GM12892 (cell line): ENCODE data around the gene C1QTNF1.

ENCODE experiments used
- DNase-seq: peaks from one replicate; pipeline ENCODE4 v3.0.0; 2011; ENCODE audit not compliant: insufficient read length
- FAIRE-seq: peaks from 2 replicates; lab custom pipeline; 2011; peaks lifted over from hg19 to GRCh38; lab: Jason Lieb, UNC
- POLR2A ChIP-seq: IDR thresholded peaks from 2 replicates; pipeline ENCODE4 v1.6.1; 2011; ENCODE audit warnings: low read depth, low read length, control low read depth
- POLR2AphosphoS5 ChIP-seq: IDR thresholded peaks from 2 replicates; pipeline ENCODE4 v1.6.1; 2011; ENCODE audit warnings: low read depth, low read length, control low read depth
- TAF1 ChIP-seq: IDR thresholded peaks from 2 replicates; pipeline ENCODE4 v1.6.1; 2011; ENCODE audit warnings: low read depth, mild to moderate bottlenecking, control low read depth, low read length, borderline replicate concordance

C1QTNF1 gene

DNA sequence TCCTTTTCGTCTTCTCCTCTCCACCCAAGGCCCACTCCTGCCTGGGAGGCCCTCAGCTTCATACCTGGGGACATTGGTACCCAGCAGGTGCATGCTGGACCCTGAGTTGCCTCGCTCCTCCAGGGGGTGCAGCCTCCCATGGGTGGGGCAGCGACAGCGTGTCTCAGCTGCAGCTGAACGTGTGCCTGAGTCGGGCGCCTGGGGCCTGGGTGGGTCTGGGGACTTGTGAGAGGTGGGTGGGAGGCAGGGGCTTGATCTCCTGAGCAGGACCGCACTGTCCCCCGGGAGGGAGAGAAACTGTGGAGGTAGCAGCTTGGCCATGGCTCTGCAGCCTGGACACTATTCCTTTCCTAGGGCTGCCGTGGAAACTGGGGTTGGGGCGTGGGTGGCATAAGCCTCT is 25.9 kb downstream of the C1QTNF1 start:
- TF ChIP-seq POLR2A (no peak), TAF1 (no peak), POLR2AphosphoS5 (no peak)
- no peak for FAIRE-seq
- no peak for DNase-seq

DNA sequence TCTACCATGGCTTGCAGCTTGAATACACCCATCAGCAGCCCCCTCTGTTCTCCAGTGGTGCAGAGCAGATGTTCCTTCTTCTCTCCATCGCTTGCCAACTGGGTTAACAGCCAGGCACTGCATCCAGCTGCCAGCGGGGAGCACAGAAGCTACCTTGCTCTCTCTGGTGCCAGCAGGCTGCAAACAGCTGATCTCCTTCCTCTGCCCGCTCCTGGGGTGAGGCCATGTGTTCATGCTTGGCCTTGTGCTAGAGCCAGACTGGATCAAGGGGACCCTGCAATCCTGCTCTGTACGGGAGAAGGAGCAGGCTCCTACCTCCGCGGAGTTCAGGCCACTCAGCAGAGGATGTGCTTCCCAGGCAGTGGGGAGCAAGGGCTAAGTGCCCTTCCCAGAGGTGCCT is 26.6 kb downstream of the C1QTNF1 start:
- DNase-seq (no peak), FAIRE-seq (no peak)
- TF ChIP-seq POLR2A (no peak), TAF1 (no peak), POLR2AphosphoS5 (no peak)

DNA sequence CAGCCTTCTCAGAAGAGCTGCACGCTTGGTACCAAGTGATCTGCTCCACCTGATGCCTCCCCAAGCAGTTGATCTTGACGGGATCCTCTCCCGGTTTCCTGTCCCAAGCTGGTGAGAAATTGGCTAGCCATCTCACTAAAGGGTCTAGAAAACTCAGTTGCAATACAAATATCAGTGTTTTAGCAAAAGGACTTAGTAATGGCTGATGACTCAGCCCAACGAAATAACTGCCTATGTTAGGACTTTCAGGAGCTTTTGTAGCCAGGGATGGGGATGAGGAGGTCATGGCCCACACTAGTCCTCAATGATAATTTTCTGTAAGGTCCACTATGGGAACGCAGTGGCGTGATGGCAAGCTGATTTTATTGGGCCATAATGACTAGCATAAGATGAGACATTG is 27.3 kb downstream of the C1QTNF1 start:
- no peak for DNase-seq
- no peak for FAIRE-seq
- TF ChIP-seq POLR2AphosphoS5 (no peak), TAF1 (no peak), POLR2A (no peak)

DNA sequence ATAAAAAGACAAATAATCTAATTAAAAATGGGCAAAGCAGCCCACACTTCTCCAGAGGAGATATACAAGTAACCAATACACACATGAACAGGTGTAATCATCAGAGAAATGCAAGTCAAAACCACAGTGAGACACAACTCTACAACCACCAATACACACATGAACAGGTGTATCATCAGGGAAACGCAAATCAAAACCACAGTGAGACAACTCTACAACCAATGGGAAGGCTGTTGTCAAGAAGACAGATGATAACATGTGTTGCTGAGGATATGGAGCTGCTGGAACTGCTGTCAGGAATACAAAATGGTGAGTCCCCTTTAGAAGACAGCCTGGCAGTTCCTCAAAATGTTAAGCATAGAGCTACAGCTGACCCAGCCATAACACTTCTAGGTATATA is 28.2 kb downstream of the C1QTNF1 start:
- TF ChIP-seq TAF1, result no peak
- TF ChIP-seq POLR2A, result no peak
- TF ChIP-seq POLR2AphosphoS5, result no peak
- FAIRE-seq, result no peak

DNA sequence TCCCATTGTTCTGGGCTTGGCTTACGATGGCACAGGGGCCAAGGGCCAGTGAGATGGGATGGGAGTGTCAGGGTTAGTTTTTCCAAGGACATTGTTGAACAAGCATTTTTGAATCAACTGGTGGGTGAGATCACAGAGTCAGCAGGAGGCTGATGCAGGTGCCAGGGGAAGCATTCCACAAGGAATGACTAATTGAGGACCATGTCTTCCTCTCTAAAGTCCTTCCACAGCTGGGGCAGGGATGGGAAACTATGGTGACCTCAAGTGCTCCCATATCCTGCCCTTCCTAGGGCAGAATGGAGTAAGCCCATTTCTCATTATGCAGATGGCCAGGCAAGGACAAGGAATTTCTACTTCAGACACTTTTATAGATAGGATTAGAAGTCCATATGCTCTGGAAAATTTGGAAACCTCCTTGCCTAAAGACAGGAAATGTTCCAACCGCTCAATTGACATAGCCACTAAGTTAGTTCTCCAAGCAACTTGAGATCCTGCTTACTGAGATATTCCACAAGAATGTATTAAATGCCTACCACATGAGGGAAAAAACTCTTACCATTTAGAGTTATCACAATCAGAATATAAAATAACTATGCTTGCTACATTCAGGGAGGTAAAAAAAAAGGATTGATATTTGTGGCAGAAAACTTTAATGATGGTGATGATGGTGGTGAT is 29.4 kb downstream of the C1QTNF1 start:
- FAIRE-seq, result no peak
- no peak for DNase-seq
- no peak for TF ChIP-seq POLR2A

More for the DNA sequence above, 28.2 kb downstream of the C1QTNF1 start:
- no peak for DNase-seq

DNA sequence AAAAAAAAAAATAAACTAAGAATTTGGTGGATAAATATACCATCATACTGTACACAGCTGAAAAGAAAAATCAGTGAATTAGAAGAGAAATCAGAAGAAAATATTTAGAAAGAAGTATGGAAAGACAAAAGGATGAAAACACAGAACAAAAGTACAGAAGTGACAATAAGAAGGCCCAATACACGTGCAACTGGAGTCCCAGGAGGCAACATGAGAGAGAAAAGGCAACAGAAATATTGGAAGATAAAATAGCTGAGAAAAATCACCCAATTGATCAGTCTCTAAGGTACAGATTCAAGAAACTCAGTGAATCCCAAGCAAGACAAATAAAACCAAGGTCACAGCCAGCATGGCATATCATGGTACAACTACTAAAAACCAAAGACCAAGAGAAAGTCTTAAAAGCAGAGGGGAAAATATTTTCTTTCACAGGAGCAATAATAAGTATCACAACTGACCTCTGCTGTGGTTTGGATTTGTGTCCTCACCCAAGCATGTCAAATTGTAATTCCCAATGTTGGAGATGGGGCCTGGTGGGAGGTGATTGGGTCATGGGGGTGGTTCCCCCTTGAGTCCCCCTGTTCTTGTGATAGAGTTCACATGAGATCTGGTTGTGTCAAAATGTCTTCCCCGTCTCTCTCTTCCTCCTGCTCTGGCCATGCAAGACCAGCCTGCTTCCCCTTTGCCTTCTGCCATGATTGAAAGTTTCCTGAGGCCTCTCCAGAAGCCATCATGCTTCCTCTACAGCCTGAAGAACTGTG is 30.4 kb downstream of the C1QTNF1 start:
- no peak for TF ChIP-seq TAF1
- TF ChIP-seq POLR2A, result no peak
- TF ChIP-seq POLR2AphosphoS5, result no peak
- DNase-seq (no peak), FAIRE-seq (no peak)

DNA sequence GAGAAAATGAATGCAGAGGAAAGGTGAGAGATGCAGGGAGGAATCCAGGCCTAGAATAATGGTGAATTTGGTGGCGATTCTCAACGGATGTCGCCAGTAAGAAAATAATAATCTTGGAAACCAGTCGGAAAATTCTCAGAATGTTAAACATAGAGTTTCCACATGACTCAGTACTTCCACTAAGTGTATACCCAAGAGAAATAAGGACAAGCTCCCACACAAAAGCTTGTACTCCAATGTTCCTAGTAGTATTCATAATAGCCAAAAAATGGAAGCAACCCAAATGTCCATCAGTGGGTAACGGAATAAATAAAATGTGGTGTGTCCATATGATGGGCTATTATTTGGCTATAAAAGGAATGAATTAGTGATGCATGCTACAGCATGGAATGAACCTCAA is 31.2 kb downstream of the C1QTNF1 start:
- no peak for DNase-seq
- no peak for FAIRE-seq
- TF ChIP-seq POLR2AphosphoS5, result no peak

DNA sequence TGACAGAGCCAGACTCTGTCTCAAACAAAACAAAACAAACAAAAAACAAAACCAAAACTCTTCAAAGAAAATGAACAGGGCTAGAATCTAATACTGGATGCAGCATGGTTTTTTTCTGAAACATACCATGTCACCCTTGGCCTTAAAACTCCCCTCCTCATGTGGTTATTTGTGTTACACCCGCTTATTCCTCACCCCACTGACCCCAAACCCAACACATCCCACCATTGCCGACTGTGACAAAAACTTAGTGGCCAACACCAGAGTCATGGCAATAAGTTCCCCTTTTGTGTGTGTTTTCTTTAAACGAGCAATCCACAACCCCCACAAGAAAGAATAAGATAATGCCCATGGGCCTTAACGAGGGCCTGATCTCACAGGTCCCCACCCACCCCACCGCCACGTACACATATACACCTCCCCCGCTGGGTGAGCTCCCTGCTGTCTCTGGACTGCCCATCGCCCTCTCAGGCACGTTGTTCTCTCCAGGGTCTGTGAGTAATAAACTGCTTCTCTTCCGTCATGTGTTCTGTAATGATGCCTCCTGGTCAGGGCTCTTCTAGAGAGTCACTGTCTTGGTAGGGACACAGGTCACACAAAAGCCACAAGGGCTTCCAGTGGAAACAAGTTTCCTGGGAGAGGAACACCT is 33.9 kb downstream of the C1QTNF1 start:
- no peak for FAIRE-seq
- TF ChIP-seq POLR2AphosphoS5, result no peak
- TF ChIP-seq TAF1, result no peak
- no peak for TF ChIP-seq POLR2A
- no peak for DNase-seq

DNA sequence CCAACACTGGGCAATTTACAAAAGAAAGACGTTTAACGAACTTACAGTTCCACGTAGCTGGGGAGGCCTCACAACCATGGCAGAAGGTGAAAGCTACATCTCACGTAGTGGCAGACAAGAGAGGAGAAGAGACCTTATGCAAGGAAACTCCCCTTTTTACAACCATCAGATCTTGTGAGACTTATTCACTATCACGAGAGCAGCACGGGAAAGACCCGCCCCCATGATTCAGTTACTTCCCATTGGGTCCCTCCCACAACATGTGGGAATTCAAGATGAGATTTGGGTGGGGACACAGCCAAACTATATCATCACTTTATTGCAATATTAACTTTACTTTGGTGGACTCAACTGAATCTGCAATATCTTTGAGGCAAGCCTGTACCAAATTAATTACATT is 38.7 kb downstream of the C1QTNF1 start:
- FAIRE-seq (no peak), DNase-seq (no peak)
- TF ChIP-seq POLR2AphosphoS5 (no peak), TAF1 (no peak), POLR2A (no peak)

DNA sequence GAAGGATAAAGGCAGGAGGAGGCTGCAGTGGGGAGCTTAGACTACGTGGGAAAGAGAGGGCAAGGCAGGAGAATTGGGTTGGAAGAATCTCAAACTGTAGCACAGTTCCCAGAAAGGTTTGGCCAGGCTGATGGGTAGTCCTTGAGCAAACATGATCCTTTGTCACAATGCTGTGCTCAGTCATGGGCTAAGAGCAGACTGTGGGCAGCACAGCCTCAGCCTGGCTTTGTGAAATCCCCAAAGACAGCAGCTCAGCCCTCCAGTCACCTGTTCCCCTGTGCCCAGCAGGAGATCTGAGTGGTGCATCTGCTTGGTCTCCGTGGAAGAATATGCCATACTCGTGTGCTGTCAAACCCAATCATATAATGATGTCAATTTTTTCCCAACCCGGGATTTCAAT is 40.1 kb downstream of the C1QTNF1 start:
- DNase-seq, result no peak
- TF ChIP-seq POLR2AphosphoS5 (no peak), POLR2A (no peak), TAF1 (no peak)
- FAIRE-seq, result no peak

DNA sequence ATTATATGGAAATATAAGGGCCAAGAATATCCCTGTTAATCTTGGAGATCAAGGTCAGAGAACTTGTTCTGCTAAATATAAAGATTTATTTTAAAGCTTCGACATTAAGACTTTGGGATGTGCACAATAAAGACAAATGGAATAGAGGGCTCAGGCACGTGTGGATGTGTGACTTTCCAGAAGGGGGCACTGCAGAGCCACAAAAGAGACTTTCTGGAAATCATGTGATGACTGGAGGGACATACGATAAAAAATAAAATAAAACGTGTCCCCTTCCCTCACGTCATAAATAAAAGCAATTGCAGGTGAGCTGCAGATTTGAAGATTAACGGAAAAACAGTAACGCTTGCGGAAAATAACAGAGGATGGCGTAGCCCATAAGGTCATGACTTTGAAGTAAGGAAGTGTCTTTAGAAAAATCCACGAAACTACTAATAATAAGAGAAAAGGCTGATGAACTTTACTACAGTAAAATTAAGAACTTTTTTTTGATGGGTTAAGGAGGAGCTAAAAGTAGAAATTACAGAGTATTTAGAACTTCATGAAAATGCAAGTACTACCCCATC is 41.2 kb downstream of the C1QTNF1 start:
- FAIRE-seq (no peak), DNase-seq (no peak)
- TF ChIP-seq POLR2AphosphoS5 (no peak), POLR2A (no peak), TAF1 (no peak)

DNA sequence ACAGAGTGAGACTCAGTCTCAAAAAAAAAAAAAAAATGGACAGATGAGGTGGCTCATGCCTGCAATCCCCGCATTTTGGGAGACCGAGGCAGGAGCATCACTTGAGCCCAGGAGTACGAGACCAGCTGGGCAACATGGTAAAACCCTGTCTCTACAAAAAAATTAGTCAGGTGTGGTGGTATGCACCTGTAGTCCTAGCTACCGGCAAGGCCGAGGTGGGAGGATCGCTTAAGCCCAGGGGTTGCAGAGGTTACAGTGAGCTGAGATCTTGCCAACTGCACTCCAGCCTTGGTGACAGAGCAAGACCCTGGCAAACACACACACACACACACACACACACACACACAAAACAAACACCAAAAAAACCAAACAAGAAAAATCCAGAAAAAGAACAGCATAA is 43.0 kb downstream of the C1QTNF1 start:
- DNase-seq (no peak), FAIRE-seq (no peak)
- no peak for TF ChIP-seq TAF1
- no peak for TF ChIP-seq POLR2A
- TF ChIP-seq POLR2AphosphoS5, result no peak

DNA sequence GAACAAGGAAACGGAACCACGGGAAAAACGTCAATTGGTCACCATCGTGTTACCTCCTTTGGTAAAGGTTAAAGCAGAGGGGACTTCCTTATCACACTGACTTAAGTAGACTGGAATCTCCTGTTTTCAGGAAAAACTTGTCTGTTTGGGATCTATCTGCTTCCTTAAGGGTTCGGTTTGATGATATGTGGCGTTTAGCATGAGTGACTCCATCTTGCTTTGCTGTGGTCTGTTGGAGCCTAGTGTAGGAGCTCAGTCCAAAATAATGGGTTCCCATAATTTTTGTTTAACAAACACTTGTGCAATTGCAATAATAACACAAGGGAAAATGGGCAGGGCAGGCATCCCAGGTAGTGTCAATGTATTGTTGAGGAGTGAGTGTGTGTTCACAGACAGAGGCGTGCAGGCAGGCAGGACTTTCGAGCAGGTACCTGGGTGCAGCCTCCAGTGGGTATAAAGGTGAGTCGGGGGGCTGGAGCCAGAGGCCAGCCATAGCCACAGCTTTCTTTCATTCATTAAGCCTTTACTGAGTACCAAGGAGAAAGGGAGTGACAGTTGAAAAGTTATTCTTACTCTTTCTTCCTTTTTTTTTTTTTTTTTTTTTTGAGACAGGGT is 46.4 kb downstream of the C1QTNF1 start:
- TF ChIP-seq POLR2A, result no peak
- no peak for TF ChIP-seq POLR2AphosphoS5
- no peak for TF ChIP-seq TAF1
- DNase-seq (no peak), FAIRE-seq (no peak)
